Activated T-helper 1 cell treated with anti-CD3 and anti-CD28 coated beads, Interleukin-12 subunit alpha, Interleukin-12 subunit beta, Interleukin-2, Interleukin-4 antibody, amounts not matched to agents 30 ng/mL and 10 ng/mL and 1 ng/mL, durations not matched to agents 14 hours and 24 hours and 36 hours (primary cell): ENCODE data around the gene EXT2. TPM values are rescaled to one million over a fixed set of nuclear protein-coding genes. Genes with fewer than 3 reads are reported as not detected.

Experiments
- DNase-seq: peaks from one replicate; pipeline ENCODE4 v3.0.0; 2021; ENCODE audit warnings: low spot score
- H3K27ac Mint-ChIP-seq: one replicate; pipeline ENCODE4 v1.8.0; 2021; ENCODE audit warnings: mild to moderate bottlenecking, mixed read lengths
- H3K27me3 Mint-ChIP-seq: one replicate; pipeline ENCODE4 v1.8.0; 2022; ENCODE audit warnings: mild to moderate bottlenecking, moderate library complexity, mixed read lengths; ENCODE audit not compliant: insufficient read depth
- H3K36me3 Mint-ChIP-seq: one replicate; pipeline ENCODE4 v1.8.0; 2021; ENCODE audit warnings: low read depth, mixed read lengths
- H3K4me1 Mint-ChIP-seq: one replicate; pipeline ENCODE4 v1.8.0; 2021; ENCODE audit warnings: low read depth, mixed read lengths
- H3K4me3 Mint-ChIP-seq: one replicate; pipeline ENCODE4 v1.8.0; 2021; ENCODE audit warnings: mild to moderate bottlenecking, moderate library complexity, mixed read lengths
- H3K9me3 Mint-ChIP-seq: one replicate; pipeline ENCODE4 v1.8.0; 2021; ENCODE audit warnings: mixed read lengths
- intact Hi-C: fragments of 100-400 bp; cut with micrococcal nuclease; formaldehyde crosslinking; loops from one replicate; pipeline ENCODE4 v1.15.1; 2024
- total RNA-seq: library from RNA; stranded (reverse); gene quantifications from 2 replicates; pipeline ENCODE4 v1.2.3, GENCODE V29; 2022

The EXT2 gene
- total RNA-seq, 1 donor from 2014 or later: 35.6 TPM

DNA sequence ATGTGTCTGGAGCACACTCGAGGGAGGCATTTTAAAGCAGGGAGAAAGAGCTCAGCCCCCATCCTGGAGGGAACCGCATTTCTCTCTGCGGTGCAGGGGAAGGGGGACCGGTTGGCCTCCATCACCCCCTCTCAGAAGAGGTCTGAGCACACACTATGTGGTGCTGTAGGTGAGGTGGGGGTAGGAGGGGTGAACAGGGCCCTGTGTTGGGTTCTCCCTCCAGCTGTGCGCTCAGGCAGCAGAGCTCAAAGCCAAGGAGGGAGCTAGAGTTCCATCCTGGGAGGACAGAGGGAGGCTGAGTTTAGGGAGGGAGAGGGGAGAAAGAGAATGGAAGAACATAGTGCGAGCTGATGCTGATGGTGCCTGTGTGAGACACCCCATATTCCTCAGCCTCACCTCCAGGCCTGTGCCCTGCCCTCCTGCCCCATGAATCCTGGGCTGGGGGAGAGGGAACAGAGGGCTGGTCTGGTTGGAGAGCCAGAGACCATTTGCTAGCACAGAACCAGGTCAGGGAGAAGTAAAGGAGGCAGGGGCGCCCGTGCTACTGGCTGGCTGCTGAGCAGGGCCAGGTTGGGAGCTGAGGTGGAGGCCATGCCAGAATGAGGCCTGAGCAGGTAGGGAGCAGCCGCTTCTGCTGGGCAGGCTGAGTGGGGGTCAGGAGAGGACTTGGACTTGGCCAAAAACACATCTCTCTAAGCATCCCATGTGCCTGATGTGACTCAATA, 170.7 kb downstream of the EXT2 start:
- H3K27ac Mint-ChIP-seq: no peak overlapping the region
- no peaks in the 10 kb centered on the region for H3K27me3 Mint-ChIP-seq
- H3K4me3 Mint-ChIP-seq: no peak overlapping the region
- H3K4me1 Mint-ChIP-seq: no peaks in the 10 kb centered on the region
- intact Hi-C loops: no loop called here
- no peak for DNase-seq
- no peaks in the 10 kb centered on the region for H3K9me3 Mint-ChIP-seq
- no peaks in the 10 kb centered on the region for H3K36me3 Mint-ChIP-seq

DNA sequence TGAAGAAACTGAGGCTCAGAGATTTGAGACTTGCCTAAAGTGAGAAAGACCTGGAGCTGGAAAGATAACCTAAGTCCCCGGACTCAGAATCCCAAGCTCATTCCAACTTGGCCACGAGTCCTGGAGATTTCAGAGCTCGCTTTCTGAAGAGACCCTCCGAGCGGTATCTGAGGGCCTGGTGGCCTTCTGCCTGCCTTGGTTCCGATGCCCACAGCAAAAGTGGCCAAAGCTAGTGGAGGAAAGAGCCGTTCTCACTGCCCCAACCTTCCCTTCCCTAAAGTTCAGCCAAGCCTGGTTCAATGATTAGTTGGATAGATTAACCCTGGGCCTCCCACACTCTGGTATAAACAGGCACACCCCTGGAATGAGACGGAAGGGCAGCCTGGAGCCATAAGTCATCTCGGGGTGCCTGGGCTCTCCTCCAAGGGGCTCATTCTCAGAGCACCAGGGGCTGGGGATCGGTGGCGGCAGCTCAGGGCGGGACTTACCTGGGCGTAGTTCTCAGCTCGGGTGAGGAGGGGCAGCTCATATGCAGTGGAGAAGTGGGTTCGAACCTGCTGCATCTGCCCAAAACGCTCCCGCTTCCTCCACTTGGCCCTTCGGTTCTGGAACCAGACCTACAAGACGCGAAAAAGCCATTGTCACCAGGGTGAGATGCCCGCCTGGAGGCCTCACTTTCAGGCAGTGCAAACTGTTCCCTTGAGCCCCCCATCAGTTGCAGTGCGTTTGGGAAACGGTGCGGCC, 171.7 kb downstream of the EXT2 start:
- intact Hi-C loops: no loop called here
- Mint-ChIP-seq H3K36me3 (no peaks in the 10 kb centered on the region), H3K9me3 (no peaks in the 10 kb centered on the region), H3K4me3 (no peak overlapping the region), H3K27ac (no peak overlapping the region), H3K4me1 (no peaks in the 10 kb centered on the region), H3K27me3 (no peaks in the 10 kb centered on the region)
- DNase-seq: no peak

DNA sequence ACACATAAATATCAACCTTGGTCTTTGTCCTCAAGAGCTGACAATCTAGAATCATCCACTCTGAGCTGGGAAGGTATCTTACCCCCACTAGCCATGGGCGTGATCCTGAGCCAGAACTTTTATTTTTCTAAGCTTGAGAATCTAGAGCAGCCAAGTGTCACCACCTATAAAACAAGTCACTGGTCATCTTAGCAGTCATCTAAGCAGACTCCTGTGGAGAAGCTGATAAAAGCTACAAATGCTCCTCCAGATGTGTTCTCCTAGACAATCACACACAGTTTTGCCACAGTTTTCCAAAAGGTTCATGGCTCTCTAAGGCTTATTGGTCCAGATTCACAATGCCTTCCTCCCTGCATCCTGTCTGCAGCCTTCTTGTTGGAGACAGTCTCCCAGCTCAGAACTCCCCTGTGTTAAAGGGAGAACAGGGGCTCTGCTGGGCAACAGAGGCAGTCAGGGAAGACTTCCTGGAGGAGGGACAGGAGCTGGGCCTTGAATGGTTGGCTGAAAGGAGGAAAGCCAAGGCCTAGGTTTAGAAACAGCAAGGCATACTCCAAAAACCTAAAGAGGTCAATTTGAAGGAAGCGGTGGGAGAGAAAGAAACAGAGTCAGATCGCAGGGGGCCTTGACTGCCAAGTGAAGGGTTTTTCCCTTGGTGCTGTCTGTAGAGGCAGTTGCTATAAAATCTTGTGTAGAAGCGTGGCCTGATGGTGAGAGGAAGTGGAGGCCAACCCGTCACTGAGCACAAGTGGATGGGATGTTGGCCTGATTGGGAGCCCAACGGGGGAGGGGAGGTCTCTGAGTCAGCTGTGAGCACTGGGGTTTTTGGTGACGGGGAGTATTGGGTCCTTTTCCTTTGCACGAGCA, 172.5 kb downstream of the EXT2 start:
- DNase-seq: no peak
- intact Hi-C loops: no loop called here
- Mint-ChIP-seq H3K36me3 (no peaks in the 10 kb centered on the region), H3K4me1 (no peaks in the 10 kb centered on the region), H3K9me3 (no peaks in the 10 kb centered on the region), H3K27me3 (no peaks in the 10 kb centered on the region), H3K4me3 (no peak overlapping the region), H3K27ac (no peak overlapping the region)

DNA sequence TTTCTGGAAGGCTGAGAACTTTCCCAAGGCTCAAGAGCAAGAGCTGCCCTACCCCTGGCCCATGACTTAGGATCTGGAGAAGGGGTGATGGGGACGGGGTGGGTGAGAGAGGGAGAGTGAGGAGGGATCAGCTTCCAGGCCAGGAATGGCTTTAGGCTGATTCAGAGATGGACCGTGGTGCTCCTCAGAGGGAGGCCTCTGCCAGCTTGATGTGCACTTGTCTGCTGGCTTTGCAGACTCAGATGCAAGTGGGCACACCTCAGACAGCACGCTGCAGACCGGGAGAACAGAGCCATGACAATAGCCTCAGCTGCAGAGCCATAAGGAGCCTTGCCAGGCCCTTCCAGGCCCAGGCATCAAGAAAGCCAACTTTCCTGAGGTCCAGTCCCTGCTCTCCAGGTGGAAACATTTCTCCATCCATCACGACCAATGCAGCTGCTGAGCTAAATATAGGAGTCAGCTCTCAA, 173.2 kb downstream of the EXT2 start:
- intact Hi-C loops: no loop called here
- H3K4me1 Mint-ChIP-seq: no peaks in the 10 kb centered on the region
- no peaks in the 10 kb centered on the region for H3K9me3 Mint-ChIP-seq
- no peaks in the 10 kb centered on the region for H3K36me3 Mint-ChIP-seq
- no peak overlapping the region for H3K4me3 Mint-ChIP-seq
- H3K27ac Mint-ChIP-seq: no peak overlapping the region
- DNase-seq: no peak
- peaks cover 1% of the 10 kb centered on the region for H3K27me3 Mint-ChIP-seq

DNA sequence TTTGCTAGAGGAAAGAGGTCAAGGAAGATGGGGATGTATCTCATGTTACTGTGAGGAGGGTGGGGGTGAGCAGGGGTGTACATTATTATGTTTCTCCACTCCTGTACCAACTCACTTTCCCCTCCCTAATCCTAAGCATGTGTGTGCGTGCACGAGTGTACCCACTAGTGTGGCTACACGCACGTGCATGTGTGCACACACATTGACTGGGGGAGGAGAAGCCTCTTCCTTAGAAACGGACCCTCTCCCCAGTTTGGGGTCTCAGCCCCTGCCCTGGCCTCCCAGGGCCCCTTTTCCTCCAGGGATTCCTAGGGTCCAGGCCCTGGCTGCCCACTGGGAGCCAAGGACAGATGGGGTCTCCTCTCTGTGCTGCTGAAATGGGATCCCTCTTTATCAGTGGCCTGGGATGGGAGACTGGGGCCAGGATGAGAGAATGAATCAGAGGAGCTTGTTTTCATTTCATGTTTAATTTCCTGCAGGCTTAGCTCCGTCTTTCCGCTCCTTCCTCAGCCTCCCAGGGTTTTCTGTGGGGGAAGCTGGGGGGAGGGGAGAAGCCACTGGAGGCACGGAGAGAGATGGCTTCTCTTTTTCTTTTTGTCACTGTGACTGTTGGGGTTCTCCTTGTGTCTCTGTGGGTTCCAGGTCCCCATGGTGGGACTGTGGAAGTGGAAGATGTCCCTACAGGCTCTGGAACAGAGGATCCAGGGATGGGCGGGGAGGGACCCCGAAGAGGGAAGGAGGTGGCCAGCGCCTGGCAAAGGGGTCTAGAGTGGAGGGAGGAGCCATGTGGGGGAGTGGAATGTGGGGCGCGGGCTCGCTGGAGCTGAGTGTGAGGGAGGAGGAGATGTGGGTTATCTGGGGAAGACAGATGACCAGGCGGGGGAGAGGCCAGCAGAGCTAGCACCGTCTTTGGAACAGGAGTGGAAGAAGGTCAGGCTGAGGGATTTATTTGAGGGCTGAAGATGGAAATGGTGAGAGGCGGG, 174.2 kb downstream of the EXT2 start:
- intact Hi-C loops: no loop called here
- H3K36me3 Mint-ChIP-seq: no peaks in the 10 kb centered on the region
- H3K27me3 Mint-ChIP-seq: peaks cover 1% of the 10 kb centered on the region
- peak overlapping the region; percentile 41 for H3K27ac Mint-ChIP-seq
- no peaks in the 10 kb centered on the region for H3K9me3 Mint-ChIP-seq
- H3K4me3 Mint-ChIP-seq: no peak overlapping the region
- DNase-seq: no peak
- no peaks in the 10 kb centered on the region for H3K4me1 Mint-ChIP-seq

DNA sequence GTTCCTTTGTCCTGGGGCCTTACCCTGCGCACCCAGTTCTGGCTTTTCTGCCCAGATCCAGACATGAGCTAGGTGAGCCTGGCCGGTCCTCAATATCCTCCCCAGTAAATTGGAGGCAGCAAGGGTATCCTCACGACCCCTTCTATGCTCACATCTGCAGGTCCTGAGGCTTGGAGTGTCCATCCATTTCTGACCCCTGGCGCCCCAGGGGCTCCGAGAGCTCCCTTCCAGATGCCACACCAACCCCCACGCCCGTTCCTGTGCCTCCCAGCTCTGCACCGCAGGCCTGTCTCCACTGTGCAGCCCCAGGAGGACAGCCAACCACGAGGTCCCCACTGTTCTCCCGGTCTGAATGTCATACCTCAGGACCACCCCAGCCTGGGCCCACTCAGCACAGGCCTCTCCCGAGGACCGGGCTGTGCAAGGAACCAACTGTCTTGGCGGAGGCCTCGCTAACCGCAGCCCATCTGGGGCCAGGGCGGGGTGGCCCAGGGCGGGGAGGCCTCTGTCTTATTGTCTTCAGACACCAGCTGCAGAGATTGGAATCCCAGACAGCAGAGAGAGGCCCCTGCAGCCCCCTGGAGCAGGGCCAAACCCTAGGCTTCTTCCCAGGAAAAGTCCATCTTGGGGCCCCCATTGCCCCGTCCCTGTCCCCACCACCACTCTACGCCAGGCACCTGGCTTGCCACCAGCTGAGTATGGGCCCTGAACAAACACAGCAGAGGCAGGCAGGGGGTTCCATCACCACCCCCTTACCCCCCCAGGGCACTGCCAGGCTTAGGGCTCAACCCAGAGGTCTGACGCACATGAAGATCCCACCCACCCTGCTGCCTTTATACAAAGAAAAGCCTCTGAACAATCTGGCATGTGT, 175.2 kb downstream of the EXT2 start:
- Mint-ChIP-seq H3K9me3 (no peaks in the 10 kb centered on the region), H3K27ac (no peak overlapping the region), H3K4me1 (no peaks in the 10 kb centered on the region), H3K36me3 (no peaks in the 10 kb centered on the region), H3K4me3 (no peak overlapping the region), H3K27me3 (peaks cover 1% of the 10 kb centered on the region)
- no peak for DNase-seq
- intact Hi-C loops: no loop called here

DNA sequence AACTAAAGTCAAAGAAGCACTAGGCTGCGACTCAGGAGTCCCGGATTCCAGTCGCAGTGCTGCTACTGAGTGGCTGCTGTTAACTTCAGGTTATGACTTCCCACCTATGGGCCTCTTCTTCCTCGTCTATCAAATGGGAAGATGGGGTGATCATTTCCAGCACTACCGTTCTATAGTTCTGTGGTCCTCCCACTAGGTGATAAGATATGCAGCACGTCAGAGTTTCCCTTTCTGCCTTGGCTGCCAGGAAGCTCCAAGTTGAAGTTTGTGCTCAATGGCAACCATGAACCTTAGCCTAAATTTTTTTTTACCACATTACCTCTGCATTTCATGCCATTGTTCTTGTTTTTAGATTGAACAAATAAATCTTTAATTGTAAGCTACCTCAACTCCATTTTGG, 175.8 kb downstream of the EXT2 start:
- H3K4me1 Mint-ChIP-seq: no peaks in the 10 kb centered on the region

DNA sequence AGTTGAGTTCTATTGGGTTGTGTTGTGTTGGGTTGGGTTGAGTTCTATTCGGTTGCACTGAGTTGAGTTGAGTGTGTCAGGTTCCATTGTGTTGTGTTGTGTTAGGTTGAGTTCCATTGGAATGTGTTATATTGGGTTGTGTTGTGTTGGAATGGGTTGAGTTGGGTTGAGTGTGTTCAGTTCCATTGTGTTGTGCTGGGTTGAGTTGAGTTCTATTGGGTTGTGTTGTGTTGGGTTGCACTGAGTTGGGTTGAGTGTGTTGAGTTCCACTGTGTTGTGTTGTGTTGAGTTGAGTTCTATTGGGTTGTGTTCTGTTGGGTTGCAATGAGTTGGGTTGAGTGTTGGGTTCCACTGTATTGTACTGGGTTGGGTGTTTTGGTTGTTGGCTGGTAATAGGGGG, 178.9 kb downstream of the EXT2 start:
- no peaks in the 10 kb centered on the region for H3K9me3 Mint-ChIP-seq
- no peaks in the 10 kb centered on the region for H3K36me3 Mint-ChIP-seq
- intact Hi-C loops: no loop called here
- H3K4me1 Mint-ChIP-seq: no peaks in the 10 kb centered on the region
- no peak overlapping the region for H3K4me3 Mint-ChIP-seq
- peaks cover 1% of the 10 kb centered on the region for H3K27me3 Mint-ChIP-seq
- H3K27ac Mint-ChIP-seq: no peak overlapping the region
- no peak for DNase-seq

More for the DNA sequence above, 175.8 kb downstream of the EXT2 start:
- Mint-ChIP-seq H3K4me3 (no peak overlapping the region), H3K9me3 (no peaks in the 10 kb centered on the region), H3K27ac (no peak overlapping the region), H3K27me3 (peaks cover 1% of the 10 kb centered on the region), H3K36me3 (no peaks in the 10 kb centered on the region)
- intact Hi-C loops: no loop called here
- DNase-seq: no peak

DNA sequence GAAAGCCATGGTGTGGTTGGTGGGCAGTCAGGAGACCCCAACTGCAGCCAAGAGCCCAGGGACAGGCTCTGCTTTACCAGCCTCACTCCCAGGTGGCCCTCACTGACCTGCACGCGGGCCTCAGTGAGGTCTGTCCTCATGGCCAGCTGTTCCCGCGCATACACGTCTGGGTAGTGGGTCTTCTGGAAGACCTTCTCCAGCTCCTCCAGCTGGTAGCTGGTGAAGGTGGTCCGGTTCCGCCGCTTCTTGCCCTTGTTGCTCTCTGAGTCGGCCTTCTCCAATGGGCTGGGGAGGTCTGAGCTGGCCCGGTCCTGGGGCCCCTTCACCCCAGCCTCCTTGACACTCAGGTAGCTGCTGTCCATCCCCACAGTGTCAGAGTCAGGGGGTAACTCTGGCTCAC, 179.8 kb downstream of the EXT2 start:
- no peaks in the 10 kb centered on the region for H3K4me1 Mint-ChIP-seq
- DNase-seq: no peak
- H3K36me3 Mint-ChIP-seq: no peaks in the 10 kb centered on the region
- H3K4me3 Mint-ChIP-seq: no peak overlapping the region
- peaks cover 1% of the 10 kb centered on the region for H3K27me3 Mint-ChIP-seq
- no peaks in the 10 kb centered on the region for H3K9me3 Mint-ChIP-seq
- no peak overlapping the region for H3K27ac Mint-ChIP-seq
- intact Hi-C loops: no loop called here

DNA sequence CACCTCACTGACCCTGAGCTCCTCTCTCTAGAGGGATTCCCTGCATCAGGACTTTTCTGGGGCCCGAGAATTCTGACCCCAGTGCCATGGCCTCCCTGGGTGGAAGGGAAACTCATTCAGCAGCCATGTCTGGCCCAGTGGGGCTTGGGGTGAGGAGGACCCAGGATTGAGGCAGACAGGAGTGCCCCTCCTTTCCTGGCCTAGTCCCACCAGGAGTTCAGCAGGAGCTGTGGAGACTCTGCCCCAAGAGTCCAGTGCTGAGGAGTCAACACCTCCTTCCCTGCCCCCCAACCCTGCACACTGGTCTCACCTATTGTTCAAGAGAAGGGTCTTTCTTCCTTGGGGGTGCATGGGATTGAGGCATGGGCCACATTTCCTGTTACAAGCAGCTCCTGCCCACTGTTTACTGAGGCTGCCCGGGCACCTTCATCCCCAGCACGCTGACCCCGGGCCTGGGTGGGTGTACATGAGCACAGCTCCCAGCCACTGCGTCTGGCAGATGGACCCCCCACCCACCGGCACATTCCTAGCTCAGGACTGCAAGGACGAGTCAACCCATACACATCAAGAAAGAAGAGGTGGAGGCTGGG, 180.6 kb downstream of the EXT2 start:
- Mint-ChIP-seq H3K27ac (no peak overlapping the region), H3K36me3 (no peaks in the 10 kb centered on the region), H3K4me3 (no peak overlapping the region), H3K27me3 (peaks cover 1% of the 10 kb centered on the region), H3K4me1 (no peaks in the 10 kb centered on the region), H3K9me3 (no peaks in the 10 kb centered on the region)
- no peak for DNase-seq
- intact Hi-C loops: no loop called here
